GM12872 (cell line): ENCODE data around the gene CACFD1.

Experiments used
- TF ChIP-seq, protein P1 (sequence below): IDR thresholded peaks from 3 replicates; pipeline ENCODE4 v1.5.1; 2011; ENCODE audit warnings: low read depth, mild to moderate bottlenecking, low read length, moderate library complexity; ENCODE audit not compliant: insufficient read depth

CACFD1 gene

DNA sequence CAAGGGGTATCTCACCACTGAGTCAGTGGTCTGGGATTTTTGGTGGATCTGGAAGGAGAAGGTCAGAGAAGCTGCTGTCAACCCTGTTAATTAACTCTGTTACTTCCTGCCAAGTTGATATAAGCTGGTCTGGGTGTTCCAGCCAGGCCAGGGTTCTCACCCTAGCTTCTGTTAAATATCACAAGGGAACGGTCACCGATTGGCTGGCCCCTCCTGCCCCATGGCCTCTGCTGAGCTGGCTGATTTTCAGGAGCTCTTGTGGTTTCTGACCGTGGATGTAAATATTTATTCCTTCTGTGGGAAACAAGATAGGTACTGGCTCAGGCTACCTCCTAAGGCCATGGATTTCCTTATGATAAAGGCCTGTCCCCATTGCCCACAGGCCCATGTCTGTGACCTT, 36.6 kb upstream of the CACFD1 start:
- TF ChIP-seq, protein P1, sequence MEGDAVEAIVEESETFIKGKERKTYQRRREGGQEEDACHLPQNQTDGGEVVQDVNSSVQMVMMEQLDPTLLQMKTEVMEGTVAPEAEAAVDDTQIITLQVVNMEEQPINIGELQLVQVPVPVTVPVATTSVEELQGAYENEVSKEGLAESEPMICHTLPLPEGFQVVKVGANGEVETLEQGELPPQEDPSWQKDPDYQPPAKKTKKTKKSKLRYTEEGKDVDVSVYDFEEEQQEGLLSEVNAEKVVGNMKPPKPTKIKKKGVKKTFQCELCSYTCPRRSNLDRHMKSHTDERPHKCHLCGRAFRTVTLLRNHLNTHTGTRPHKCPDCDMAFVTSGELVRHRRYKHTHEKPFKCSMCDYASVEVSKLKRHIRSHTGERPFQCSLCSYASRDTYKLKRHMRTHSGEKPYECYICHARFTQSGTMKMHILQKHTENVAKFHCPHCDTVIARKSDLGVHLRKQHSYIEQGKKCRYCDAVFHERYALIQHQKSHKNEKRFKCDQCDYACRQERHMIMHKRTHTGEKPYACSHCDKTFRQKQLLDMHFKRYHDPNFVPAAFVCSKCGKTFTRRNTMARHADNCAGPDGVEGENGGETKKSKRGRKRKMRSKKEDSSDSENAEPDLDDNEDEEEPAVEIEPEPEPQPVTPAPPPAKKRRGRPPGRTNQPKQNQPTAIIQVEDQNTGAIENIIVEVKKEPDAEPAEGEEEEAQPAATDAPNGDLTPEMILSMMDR = no peak

DNA sequence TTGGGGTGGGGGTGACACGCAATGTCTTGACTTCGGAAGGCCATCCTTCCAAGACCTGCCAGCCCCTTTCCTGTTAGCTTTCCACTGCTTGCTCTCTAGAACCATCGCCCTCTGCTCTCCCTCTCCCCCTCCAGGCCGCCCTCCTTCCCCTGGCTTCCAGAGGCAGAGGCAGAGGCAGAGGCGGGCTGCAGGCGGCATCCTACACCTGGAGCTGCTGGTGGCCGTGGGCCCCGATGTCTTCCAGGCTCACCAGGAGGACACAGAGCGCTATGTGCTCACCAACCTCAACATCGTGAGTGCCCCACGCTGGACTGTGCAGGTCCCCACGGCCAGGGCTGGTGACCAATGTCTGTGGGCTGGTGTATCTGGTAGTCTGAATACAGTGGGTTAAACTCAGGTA, 35.6 kb upstream of the CACFD1 start:
- TF ChIP-seq, protein P1 = no peak

DNA sequence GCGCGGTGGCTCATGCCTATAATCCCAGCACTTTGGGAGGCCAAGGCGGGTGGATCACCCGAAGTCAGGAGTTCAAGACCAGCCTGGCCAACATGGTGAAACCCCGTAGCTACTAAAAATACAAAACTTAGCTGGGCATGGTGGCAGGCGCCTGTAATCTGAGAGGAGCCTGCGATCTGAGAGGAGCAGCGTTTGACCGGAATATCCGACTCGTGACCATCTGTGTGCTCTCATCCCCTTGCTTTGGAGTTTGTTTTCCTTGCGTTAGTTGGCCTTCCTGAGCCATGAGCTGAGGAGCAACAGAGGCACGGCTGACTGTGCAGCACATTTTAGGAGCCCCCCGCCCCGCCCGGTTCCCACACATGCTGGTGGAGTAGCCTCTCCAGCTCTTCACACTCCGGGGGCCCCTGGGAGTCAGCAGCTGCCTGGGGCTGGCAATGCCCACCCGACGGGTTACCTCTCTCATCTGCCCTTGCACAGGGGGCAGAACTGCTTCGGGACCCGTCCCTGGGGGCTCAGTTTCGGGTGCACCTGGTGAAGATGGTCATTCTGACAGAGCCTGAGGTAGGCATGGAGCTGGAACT, 34.6 kb upstream of the CACFD1 start:
- TF ChIP-seq, protein P1 = no peak

DNA sequence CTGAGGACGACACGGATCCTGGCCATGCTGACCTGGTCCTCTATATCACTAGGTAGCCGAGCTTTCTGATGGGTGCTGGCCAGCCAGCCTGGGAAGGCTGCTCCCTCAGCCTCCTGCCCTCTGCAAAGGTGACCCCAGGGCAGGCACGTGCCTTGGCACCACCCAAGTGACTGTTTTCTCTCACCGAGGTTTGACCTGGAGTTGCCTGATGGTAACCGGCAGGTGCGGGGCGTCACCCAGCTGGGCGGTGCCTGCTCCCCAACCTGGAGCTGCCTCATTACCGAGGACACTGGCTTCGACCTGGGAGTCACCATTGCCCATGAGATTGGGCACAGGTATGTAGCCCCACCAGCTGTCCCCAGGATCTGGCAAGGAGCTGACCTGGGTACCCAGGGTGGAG, 33.8 kb upstream of the CACFD1 start:
- TF ChIP-seq, protein P1 = no peak

DNA sequence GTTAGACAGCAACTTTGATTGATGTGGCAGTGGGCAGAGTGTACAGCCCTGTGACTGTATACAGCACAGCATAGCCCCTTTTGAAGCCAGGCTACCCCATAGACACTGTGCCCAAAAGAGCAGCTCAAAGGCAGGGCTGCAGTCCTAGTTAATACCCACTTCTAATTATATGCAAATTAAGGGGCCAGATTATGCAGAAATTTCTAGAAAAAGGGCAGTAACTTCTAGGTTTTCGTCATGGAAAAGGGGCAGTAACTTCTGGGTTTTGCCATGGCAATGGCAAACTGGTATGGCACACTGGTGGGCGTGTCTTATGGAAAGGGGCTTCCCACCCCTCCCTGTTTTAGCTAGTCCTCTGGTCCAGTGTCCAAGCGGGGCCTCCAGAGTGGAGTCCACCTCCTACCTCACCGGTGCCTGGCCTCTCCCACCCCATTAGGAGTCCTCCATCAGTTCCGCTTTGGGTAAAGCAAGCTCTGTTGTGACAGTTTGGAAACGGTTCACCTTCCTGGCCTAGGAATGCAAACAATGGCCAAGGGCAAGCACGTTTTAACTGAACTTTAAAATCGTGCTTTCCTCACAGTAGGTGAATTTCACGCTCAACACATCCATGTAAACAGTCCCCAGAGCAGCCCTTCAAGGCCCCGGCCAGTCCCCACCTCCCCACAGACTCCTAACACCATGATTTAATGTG, 32.0 kb upstream of the CACFD1 start:
- TF ChIP-seq, protein P1 = no peak

DNA sequence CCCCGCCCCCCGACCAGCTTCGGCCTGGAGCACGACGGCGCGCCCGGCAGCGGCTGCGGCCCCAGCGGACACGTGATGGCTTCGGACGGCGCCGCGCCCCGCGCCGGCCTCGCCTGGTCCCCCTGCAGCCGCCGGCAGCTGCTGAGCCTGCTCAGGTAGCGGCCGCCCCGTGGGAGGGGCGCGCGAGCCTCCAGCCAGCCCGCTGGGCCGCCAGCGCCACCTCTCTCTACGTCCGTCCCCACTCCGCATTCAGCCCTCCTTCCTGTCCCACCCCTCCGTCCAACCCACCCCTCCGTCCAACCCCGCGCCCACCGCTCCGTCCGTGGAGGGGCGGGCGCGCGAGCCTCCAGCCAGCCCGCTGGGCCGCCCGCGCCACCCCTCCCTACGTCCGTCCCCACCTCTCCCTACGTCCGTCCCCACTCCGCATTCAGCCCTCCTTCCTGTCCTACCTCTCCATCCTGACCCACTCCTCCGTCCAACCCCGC, 31.1 kb upstream of the CACFD1 start:
- TF ChIP-seq, protein P1 = no peak

DNA sequence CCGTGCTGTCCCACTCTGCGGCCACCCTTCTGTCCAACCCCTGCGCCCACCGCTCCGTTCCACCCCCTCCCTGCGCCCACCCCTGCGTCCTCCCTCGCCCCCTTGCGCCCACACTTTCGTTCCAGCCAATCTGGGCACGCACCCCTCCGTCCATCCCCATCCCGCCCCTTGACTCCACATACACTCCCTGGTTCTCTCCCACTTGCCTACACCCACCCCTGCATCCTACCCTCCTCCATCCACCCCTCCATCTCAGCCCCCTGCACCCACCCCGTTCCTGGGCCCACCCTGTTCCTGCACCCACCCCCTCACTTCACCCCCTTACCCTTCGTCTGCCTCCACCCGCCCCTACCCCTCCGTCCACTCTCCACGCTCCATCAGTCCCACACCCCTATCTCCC, 30.6 kb upstream of the CACFD1 start:
- TF ChIP-seq, protein P1 = no peak
